ENCODE results near the gene NCOA7. TPM values are rescaled to one million over a fixed set of nuclear protein-coding genes. Genes with fewer than 3 reads are reported as not detected.

The NCOA7 gene
- total RNA-seq, 1 experiment from 2014 or later: 13.8 TPM

DNA sequence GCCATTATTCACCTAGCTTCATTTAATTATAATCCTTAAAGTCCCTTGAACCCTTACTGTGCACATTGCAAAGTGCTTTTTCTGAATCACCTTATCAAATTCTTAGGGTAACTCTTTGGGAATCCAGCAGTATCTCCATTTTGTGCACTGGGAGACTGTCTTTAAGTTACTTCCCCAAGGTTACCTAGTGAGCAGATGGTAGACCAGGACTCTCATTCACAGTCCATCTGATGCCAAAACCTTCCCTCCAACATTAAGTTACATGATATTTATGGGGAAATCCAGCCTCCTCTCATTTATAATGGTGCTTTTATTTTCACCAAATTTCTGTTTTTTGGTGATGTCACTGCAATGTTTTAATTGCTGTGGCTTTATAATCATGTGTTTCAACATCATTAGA is 75.7 kb downstream of the NCOA7 start:
- ChIA-PET POLR2A (no interaction called here), CTCF (no interaction called here), RAD21 (ENCODE audit: low non-redundant PET in 1 of 2, low total read pairs in 2 of 2, uncharacterized antibody in 2 of 2, unreplicated experiment in 2 of 2) (no interaction called here)
- no TSS peak for BruUV-seq (replicated peaks)
- Histone ChIP-seq H3K9me2 (ENCODE audit: insufficient read depth) (no peaks in the 10 kb centered on the region), H3K9ac (ENCODE audit: low read length) (no peak overlapping the region), H3K27ac (ENCODE audit: low read depth, low read length) (no peak overlapping the region), H3K4me3 (replicated peaks in 1 of 2; ENCODE audit: low read depth in 1 of 2, low read length in 2 of 2) (no peak overlapping the region), H3K4me2 (ENCODE audit: low read length) (no peak overlapping the region), H2AFZ (ENCODE audit: low read depth, low read length, poor library complexity, severe bottlenecking) (no peak overlapping the region), H3K79me2 (ENCODE audit: insufficient read depth, low read length) (no peaks in the 10 kb centered on the region), H3K9me3 (ENCODE audit: control insufficient read depth in 1 of 2, insufficient read depth in 1 of 2, low read depth in 1 of 2, low read length in 2 of 2) (no peaks in the 10 kb centered on the region), H3K4me1 (ENCODE audit: control insufficient read depth in 1 of 2, insufficient read depth in 2 of 2, low read length in 2 of 2) (peaks cover 15 to 16% of the 10 kb centered on the region in 2 experiments; a peak in 3 of 4 replicates), H4K20me1 (ENCODE audit: insufficient read depth) (no peaks in the 10 kb centered on the region), H3K36me3 (ENCODE audit: control insufficient read depth in 1 of 2, insufficient read depth in 2 of 2, low read length in 2 of 2) (no peaks in the 10 kb centered on the region), H3K27me3 (ENCODE audit: insufficient read depth, low read length) (no peaks in the 10 kb centered on the region)
- no peak for ATAC-seq
- DNase-seq (ENCODE audit: low read depth, low spot score): no peak
- intact Hi-C loops (cut with micrococcal nuclease): no loop called here
- no peak for TF ChIP-seq POLR2A (IDR thresholded peaks at IDR 0.05; ENCODE audit: borderline replicate concordance, extremely low read depth, insufficient read depth, insufficient read length)
- TF ChIP-seq MAX (IDR thresholded peaks at IDR 0.05): no peak
- TF ChIP-seq ELF1 (IDR thresholded peaks at IDR 0.05; ENCODE audit: borderline replicate concordance, low read depth): no peak
- no peak for TF ChIP-seq EZH2 (IDR thresholded peaks at IDR 0.05)
- TF ChIP-seq CTCF (IDR thresholded peaks at IDR 0.05 in 2 of 3, conservative IDR thresholded peaks at IDR 0.05 in 1 of 3; ENCODE audit: borderline replicate concordance in 1 of 3, insufficient read depth in 1 of 3, low read depth in 2 of 3, low read length in 2 of 3): no peak

GRCh38 chr6:125867483-125867942 is 76.8 kb downstream of the NCOA7 start:
- intact Hi-C loops (cut with micrococcal nuclease): no loop called here
- peak; percentile 47 for DNase-seq (ENCODE audit: low read depth, low spot score)
- CTCF ChIA-PET: interaction anchor here (0.6 to 1.4 kb wide), 5 partner anchors 9 to 89 kb away, joined by 3 to 5 read pairs (median 4); partner anchors contain the start of gene HINT3
- no peak overlapping the region for H3K9ac ChIP-seq (ENCODE audit: low read length)
- no peaks in the 10 kb centered on the region for H3K79me2 ChIP-seq (ENCODE audit: insufficient read depth, low read length)
- POLR2A ChIA-PET: interaction anchor here (1.1 kb wide), 1 partner anchor 10 kb away, joined by 3 read pairs; no protein-coding TSS in a partner anchor
- H4K20me1 ChIP-seq (ENCODE audit: insufficient read depth): no peaks in the 10 kb centered on the region
- H3K27ac ChIP-seq (ENCODE audit: low read depth, low read length): 0 out of 2 replicates have a peak overlapping the region, but pooled peaks have one; percentile 15
- ATAC-seq: peak; percentile 90
- TF ChIP-seq SIN3A (IDR thresholded peaks at IDR 0.05; ENCODE audit: low read depth): no peak
- no peak for TF ChIP-seq EGR1 (IDR thresholded peaks at IDR 0.05; ENCODE audit: low read depth)
- TF ChIP-seq CTCF (IDR thresholded peaks at IDR 0.05 in 2 of 3, conservative IDR thresholded peaks at IDR 0.05 in 1 of 3; ENCODE audit: borderline replicate concordance in 1 of 3, insufficient read depth in 1 of 3, low read depth in 2 of 3, low read length in 2 of 3): no peak
- no peak for TF ChIP-seq ATF3 (IDR thresholded peaks at IDR 0.05)
- no peak for TF ChIP-seq ZBTB33 (IDR thresholded peaks at IDR 0.05; ENCODE audit: extremely low read depth, insufficient replicate concordance, low read length)
- TF ChIP-seq TCF7L2 (IDR thresholded peaks at IDR 0.05; ENCODE audit: borderline replicate concordance, extremely low read depth, insufficient read depth, insufficient read length): peak; percentile 58
- peak; percentile 54 for TF ChIP-seq SP1 (IDR thresholded peaks at IDR 0.05; ENCODE audit: low read depth)
- TF ChIP-seq CEBPB (IDR thresholded peaks at IDR 0.05; ENCODE audit: low read depth): peak; percentile 84
- no peak for TF ChIP-seq EZH2 (IDR thresholded peaks at IDR 0.05)
- H3K4me1 ChIP-seq (ENCODE audit: control insufficient read depth in 1 of 2, insufficient read depth in 2 of 2, low read length in 2 of 2): peaks cover 15 to 22% of the 10 kb centered on the region in 2 experiments
- H3K36me3 ChIP-seq (ENCODE audit: control insufficient read depth in 1 of 2, insufficient read depth in 2 of 2, low read length in 2 of 2): no peaks in the 10 kb centered on the region
- no peaks in the 10 kb centered on the region for H3K9me3 ChIP-seq (ENCODE audit: control insufficient read depth in 1 of 2, insufficient read depth in 1 of 2, low read depth in 1 of 2, low read length in 2 of 2)
- H2AFZ ChIP-seq (ENCODE audit: low read depth, low read length, poor library complexity, severe bottlenecking): no peak overlapping the region
- H3K9me2 ChIP-seq (ENCODE audit: insufficient read depth): no peaks in the 10 kb centered on the region
- no peaks in the 10 kb centered on the region for H3K27me3 ChIP-seq (ENCODE audit: insufficient read depth, low read length)
- RAD21 ChIA-PET (ENCODE audit: low non-redundant PET in 1 of 2, low total read pairs in 2 of 2, uncharacterized antibody in 2 of 2, unreplicated experiment in 2 of 2): interaction anchor here in 1 of 2 experiments (0.6 kb wide), 1 partner anchor 89 kb away, joined by 3 read pairs; no protein-coding TSS in a partner anchor
- BruUV-seq (replicated peaks): no TSS peak
- H3K4me3 ChIP-seq (replicated peaks in 1 of 2; ENCODE audit: low read depth in 1 of 2, low read length in 2 of 2): peak overlapping the region in 1 of 2 experiments; percentile 3; a peak in 1 of 4 replicates
- H3K4me2 ChIP-seq (ENCODE audit: low read length): peak overlapping the region; percentile 47
